ENCODE data around the gene ZCCHC7.
"Not testable (repeated sequence)": the region's sequence is repeated elsewhere in the genome, so short reads cannot be mapped to it uniquely, and the experiment has no call there.

Gene ZCCHC7

GRCh38 chr9:37121881-37122280 lies 1.5 kb downstream of the ZCCHC7 start:
- DNase-seq, result no peak

GRCh38 chr9:37126214-37126788 lies 5.9 kb downstream of the ZCCHC7 start:
- no peak for DNase-seq

- no peak for DNase-seq
Measured at GRCh38 chr9:37127018-37127417, 6.6 kb downstream of the ZCCHC7 start.

GRCh38 chr9:37128051-37128450 lies 7.7 kb downstream of the ZCCHC7 start:
- DNase-seq, result no peak

GRCh38 chr9:37134166-37134565 lies 13.8 kb downstream of the ZCCHC7 start:
- no peak for DNase-seq

DNA sequence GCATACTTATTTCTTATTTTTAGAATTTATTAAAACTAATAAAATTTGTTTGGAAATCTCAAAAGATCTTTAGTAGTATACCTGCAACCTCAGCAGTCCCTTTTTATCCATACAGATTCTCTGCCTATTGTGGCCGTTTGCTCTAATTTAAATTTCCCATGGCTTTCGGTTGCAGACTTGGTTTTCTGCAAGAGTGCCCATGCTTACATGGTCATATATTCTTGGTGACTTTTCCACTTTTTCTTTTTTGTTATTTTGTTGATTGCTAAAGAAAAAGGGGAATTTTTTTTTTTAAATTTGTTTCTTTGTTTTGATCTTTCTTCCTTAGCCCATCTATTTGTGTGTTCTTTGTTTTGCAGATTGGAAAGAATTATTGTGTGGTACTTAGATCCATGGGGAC lies 20.6 kb downstream of the ZCCHC7 start:
- no peak for DNase-seq

GRCh38 chr9:37144762-37145161 lies 24.4 kb downstream of the ZCCHC7 start:
- no peak for DNase-seq

- no peak for DNase-seq
Measured at GRCh38 chr9:37146410-37146809, 26.0 kb downstream of the ZCCHC7 start.

DNA sequence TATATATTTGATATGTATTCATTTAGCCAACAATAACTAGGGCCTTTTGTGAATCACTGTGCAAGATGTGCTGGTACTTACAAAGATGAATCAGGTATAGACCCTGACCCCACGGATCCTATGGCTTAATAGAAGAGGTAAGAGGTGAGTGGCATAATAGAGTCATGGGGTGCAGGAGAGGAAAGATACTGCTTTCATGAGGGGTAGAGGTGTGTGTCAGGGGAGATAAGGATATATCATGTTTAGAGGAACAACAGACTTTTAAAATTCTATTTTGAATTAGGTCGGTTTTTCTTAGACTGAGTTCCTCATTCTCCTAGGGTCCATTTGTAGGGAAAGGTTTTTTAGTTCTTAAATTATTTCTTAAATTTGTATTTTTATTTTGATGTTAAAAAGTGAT lies 27.8 kb downstream of the ZCCHC7 start:
- DNase-seq, result no peak

- no peak for DNase-seq
Measured at GRCh38 chr9:37149666-37150308, 29.4 kb downstream of the ZCCHC7 start.

GRCh38 chr9:37150415-37150814 lies 30.0 kb downstream of the ZCCHC7 start:
- no peak for DNase-seq

- DNase-seq, result no peak
Measured at GRCh38 chr9:37151812-37152211, 31.4 kb downstream of the ZCCHC7 start.

DNA sequence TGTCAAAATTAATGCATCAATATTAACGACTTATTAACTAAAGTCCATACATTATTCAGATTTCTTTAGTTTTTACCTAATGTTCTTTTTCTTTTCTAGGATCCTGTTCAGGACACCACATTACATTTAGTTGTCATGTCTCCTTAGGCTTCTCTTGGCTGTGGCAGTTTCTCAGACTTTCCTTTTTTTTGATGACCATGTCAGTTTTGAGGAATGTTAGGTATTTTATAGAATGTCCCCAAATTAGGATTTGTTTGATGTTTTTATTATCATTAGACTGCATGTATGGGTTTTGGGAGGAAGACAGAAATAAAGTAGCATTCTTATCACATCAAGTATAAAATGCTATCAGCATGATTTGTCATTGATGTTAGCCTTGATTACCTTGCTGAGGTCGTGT lies 32.0 kb downstream of the ZCCHC7 start:
- DNase-seq, result no peak

- DNase-seq, result no peak
Measured at GRCh38 chr9:37155601-37156000, 35.2 kb downstream of the ZCCHC7 start.

DNA sequence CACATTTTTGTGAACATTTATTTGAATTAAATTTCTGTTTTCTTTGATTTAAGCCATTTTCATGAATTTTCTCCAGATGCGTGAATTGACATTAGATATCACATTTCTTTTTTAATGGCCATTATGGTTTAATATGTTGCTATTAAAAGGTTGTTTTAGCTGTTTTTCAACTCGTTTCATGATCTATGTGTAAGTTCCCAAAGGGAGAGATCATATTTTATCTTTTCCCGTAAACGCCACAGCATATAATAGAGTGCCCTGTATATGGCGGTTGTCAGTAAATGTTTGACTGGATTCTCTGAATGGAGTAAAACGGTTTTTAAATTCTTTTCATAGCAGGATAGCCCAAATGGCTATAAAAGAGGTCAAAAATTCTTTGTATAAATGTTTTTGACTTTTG lies 35.8 kb downstream of the ZCCHC7 start:
- DNase-seq, result no peak

- DNase-seq, result no peak
Measured at GRCh38 chr9:37156781-37157356, 36.5 kb downstream of the ZCCHC7 start.

GRCh38 chr9:37157726-37158377 lies 37.5 kb downstream of the ZCCHC7 start:
- DNase-seq, result no peak

DNA sequence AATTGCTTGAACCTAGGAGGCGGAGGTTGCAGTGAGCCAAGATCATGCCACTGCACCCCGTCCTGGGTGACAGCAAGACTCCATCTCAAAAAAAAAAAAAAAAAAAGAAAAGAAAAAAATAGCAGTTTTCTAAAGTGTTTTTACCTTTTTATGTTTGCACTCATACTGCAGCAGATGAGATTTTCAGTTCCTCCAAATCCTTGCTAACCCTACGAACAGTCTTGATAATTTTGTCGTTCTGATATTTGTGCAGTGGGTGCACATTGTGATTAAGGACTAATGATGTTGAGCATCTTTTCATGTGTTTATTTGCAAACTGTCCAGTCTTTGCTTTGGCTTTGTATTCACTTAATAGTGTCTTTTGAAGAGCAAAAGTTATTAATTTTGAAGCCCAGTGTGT lies 42.9 kb downstream of the ZCCHC7 start:
- DNase-seq, result no peak

GRCh38 chr9:37164335-37164734 lies 44.0 kb downstream of the ZCCHC7 start:
- not testable (repeated sequence) for DNase-seq

DNA sequence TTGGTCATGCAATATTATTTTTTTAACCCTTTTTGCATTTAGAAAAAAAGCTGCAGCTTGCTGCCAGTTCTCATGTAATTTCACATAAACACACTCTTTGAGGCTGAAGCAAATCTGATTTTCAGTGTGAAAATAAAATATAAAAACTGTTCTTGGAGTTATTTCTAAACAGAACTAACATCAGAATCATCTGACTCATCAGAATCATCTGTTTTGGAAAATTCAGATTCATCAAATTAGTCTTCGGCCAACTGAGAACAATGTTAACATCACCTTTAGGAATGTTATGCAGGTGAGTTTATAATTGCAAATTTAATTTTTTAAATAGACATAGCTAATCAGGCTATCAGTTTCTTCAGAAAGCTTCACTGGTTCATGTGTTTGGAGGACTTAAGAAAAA lies 45.3 kb downstream of the ZCCHC7 start:
- no peak for DNase-seq

DNA sequence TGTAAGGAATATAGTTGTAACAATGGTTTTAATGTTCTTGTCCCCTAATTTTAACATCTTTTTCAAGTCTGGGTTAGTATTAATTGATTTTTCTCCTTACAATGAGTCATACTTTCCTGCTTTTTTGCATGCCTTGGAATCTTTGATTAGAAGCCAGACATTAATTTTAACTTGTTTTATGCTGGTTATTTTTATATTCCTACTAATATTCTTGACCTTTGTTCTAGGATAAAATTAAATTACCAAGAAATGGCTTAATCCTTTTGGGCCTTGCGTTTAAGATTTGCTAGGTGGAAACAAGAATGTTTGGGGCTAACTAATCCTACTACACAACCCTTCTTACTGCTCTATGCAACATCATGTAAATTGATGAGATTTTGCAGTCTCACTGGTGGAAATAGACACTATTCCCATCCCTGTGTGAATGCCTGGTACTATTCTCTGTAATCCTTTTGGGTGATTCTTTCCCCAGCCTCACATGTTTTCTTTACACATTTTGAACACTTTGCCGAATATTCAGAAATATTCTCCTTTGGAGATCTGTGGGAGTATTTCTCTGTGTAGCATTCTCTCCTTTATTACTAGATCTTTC lies 47.2 kb downstream of the ZCCHC7 start:
- DNase-seq, result no peak

GRCh38 chr9:37172557-37172956 lies 52.2 kb downstream of the ZCCHC7 start:
- DNase-seq, result no peak

- no peak for DNase-seq
Measured at GRCh38 chr9:37174247-37174646, 53.9 kb downstream of the ZCCHC7 start.

- no peak for DNase-seq
Measured at GRCh38 chr9:37178742-37179141, 58.4 kb downstream of the ZCCHC7 start.
